Ascending aorta (tissue), 2 donors: Measurements from ENCODE around the gene GCH1. TPM values are rescaled to one million over a fixed set of nuclear protein-coding genes. Genes with fewer than 3 reads are reported as not detected.

Experiments used
- DNase-seq, 2 donors: peaks; one replicate each; pipeline ENCODE4 v3.0.0-alpha.2; 2019; ENCODE audit warnings: low spot score in 2 of 2
- H3K27ac ChIP-seq, 2 donors: fragments of 200-600 bp; sonication (generic); one replicate each; pipeline ENCODE4 v1.5.1; 2016 to 2017; ENCODE audit warnings: mild to moderate bottlenecking in 1 of 2
- H3K27me3 ChIP-seq: fragments of 200-600 bp; sonication (generic); one replicate; pipeline ENCODE4 v1.5.1; 2017
- H3K36me3 ChIP-seq, 2 donors: fragments of 200-600 bp; sonication (generic); one replicate each; pipeline ENCODE4 v1.5.1; 2016
- H3K4me1 ChIP-seq, 2 donors: fragments of 200-600 bp; sonication (generic); one replicate each; pipeline ENCODE4 v1.5.1; 2016 to 2017; ENCODE audit warnings: mild to moderate bottlenecking in 1 of 2
- H3K4me3 ChIP-seq, 2 donors: fragments of 200-600 bp; sonication (generic); one replicate each; pipeline ENCODE4 v1.5.1; 2016 to 2017; ENCODE audit warnings: mild to moderate bottlenecking in 1 of 2
- H3K9me3 ChIP-seq, 2 donors: fragments of 200-600 bp; sonication (generic); one replicate each; pipeline ENCODE4 v1.5.1; 2016
- CTCF ChIP-seq, 3 experiments: fragments of 200-600 bp in 2 of 3; fragments of 450-650 bp in 1 of 3; sonication (generic) in 2 of 3; IDR thresholded peaks; one replicate each; pipeline ENCODE4 v1.5.1; 2016 to 2019; ENCODE audit warnings: antibody characterized with exemption in 3 of 3, mild to moderate bottlenecking in 1 of 3, moderate library complexity in 1 of 3
- intact Hi-C: fragments of 100-400 bp; cut with DNase I; formaldehyde crosslinking; loops from one replicate; pipeline ENCODE4 v1.15.1; 2023
- total RNA-seq: library from RNA; depleted of rRNA; stranded (reverse); fragments of >200 nt; gene quantifications from one replicate; pipeline ENCODE4 v1.1.0, GENCODE V29; 2016

The GCH1 gene
- total RNA-seq, 1 donor from 2014 or later = 3.2 TPM

- Histone ChIP-seq H3K27me3 (no peaks in the 10 kb centered on the region), H3K4me3 (no peak overlapping the region), H3K36me3 (no peaks in the 10 kb centered on the region), H3K9me3 (no peaks in the 10 kb centered on the region), H3K27ac (no peak overlapping the region), H3K4me1 (no peaks in the 10 kb centered on the region)
- TF ChIP-seq CTCF (IDR thresholded peaks at IDR 0.05) = no peak
- intact Hi-C loops = loop anchor here (5.0 to 10.0 kb wide), 2 partner anchors 75 to 328 kb away; no protein-coding TSS in a partner anchor
- no peak for DNase-seq
Observed at GRCh38 chr14:54889919-54890318, 12.7 kb downstream of the GCH1 start.

GRCh38 chr14:54882521-54882920 is 20.1 kb downstream of the GCH1 start:
- peak overlapping the region; percentile 55 to 70 for H3K4me3 ChIP-seq
- no peaks in the 10 kb centered on the region for H3K9me3 ChIP-seq
- intact Hi-C loops = no loop called here
- H3K27ac ChIP-seq = peak overlapping the region; percentile 74 to 80
- H3K27me3 ChIP-seq = no peaks in the 10 kb centered on the region
- no peak for TF ChIP-seq CTCF (IDR thresholded peaks at IDR 0.05)
- H3K4me1 ChIP-seq = peaks cover 0 to 7% of the 10 kb centered on the region in 2 donors
- no peaks in the 10 kb centered on the region for H3K36me3 ChIP-seq
- no peak for DNase-seq

- H3K4me1 ChIP-seq = peaks cover 0 to 7% of the 10 kb centered on the region in 2 donors
- intact Hi-C loops = no loop called here
- H3K36me3 ChIP-seq = no peaks in the 10 kb centered on the region
- H3K27ac ChIP-seq = peak overlapping the region; percentile 74 to 80
- no peak for TF ChIP-seq CTCF (IDR thresholded peaks at IDR 0.05)
- peak overlapping the region; percentile 55 to 70 for H3K4me3 ChIP-seq
- H3K9me3 ChIP-seq = no peaks in the 10 kb centered on the region
- no peak for DNase-seq
- H3K27me3 ChIP-seq = no peaks in the 10 kb centered on the region
Observed at GRCh38 chr14:54881761-54882401, 20.7 kb downstream of the GCH1 start.

GRCh38 chr14:54881235-54881760 is 21.3 kb downstream of the GCH1 start:
- H3K4me3 ChIP-seq = peak overlapping the region; percentile 55 to 70

GRCh38 chr14:54877703-54878021 is 25.0 kb downstream of the GCH1 start:
- no peak overlapping the region for H3K4me3 ChIP-seq
- TF ChIP-seq CTCF (IDR thresholded peaks at IDR 0.05) = no peak

More at GRCh38 chr14:54881235-54881760, 21.3 kb downstream of the GCH1 start:
- Histone ChIP-seq H3K4me1 (peaks cover 0 to 7% of the 10 kb centered on the region in 2 donors), H3K9me3 (no peaks in the 10 kb centered on the region), H3K36me3 (no peaks in the 10 kb centered on the region), H3K27ac (peak overlapping the region; percentile 74 to 80), H3K27me3 (no peaks in the 10 kb centered on the region)
- no peak for DNase-seq
- intact Hi-C loops = no loop called here
- no peak for TF ChIP-seq CTCF (IDR thresholded peaks at IDR 0.05)

More at GRCh38 chr14:54877703-54878021, 25.0 kb downstream of the GCH1 start:
- intact Hi-C loops = no loop called here
- Histone ChIP-seq H3K9me3 (no peaks in the 10 kb centered on the region), H3K27ac (no peak overlapping the region), H3K36me3 (no peaks in the 10 kb centered on the region), H3K4me1 (peaks cover 0 to 7% of the 10 kb centered on the region in 2 donors), H3K27me3 (no peaks in the 10 kb centered on the region)
- no peak for DNase-seq
